ENCODE measurements around the gene SNX30. TPM values are rescaled to one million over a fixed set of nuclear protein-coding genes. Genes with fewer than 3 reads are reported as not detected.

SNX30 gene
- total RNA-seq, 2 experiments from 2014 or later, result 4.1 to 4.6 TPM

DNA sequence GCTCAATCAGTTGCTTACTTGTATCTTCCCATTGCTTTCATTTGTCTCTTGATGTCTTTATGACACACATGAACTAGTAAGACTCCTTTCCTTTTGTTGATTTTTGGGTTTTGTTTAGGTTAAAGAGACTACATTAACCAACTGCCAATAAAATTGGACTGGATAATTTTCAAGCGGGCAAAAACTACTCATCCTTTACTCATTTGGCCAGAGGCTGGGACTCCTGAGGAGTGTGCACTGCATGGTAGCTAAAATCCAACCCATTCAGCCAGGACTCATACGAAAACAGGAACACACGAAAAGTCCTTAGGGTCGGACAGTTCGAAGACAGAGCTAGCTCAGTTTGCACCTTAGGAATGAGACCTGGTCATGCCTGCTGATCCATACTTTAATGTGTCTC lies 134.2 kb downstream of the SNX30 start:
- H3K27me3 Mint-ChIP-seq (ENCODE audit: low read depth), result peaks cover 4% of the 10 kb centered on the region
- H3K27ac Mint-ChIP-seq, result no peak overlapping the region
- no peak overlapping the region for H3K4me3 Mint-ChIP-seq
- intact Hi-C loops (cut with micrococcal nuclease), result no loop called here
- H3K9me3 Mint-ChIP-seq, result no peaks in the 10 kb centered on the region
- CTCF ChIA-PET, result interaction anchor here (1.8 kb wide), 1 partner anchor 18 kb away, joined by 4 read pairs; no protein-coding TSS in a partner anchor
- H3K36me3 Mint-ChIP-seq (ENCODE audit: low read depth), result peaks cover 1% of the 10 kb centered on the region
- no peak for DNase-seq
- H3K4me1 Mint-ChIP-seq (ENCODE audit: low read depth), result no peaks in the 10 kb centered on the region

GRCh38 chr9:112885324-112885723 lies 134.8 kb downstream of the SNX30 start:
- Mint-ChIP-seq H3K4me3 (no peak overlapping the region), H3K27ac (no peak overlapping the region), H3K4me1 (ENCODE audit: low read depth) (no peaks in the 10 kb centered on the region), H3K9me3 (no peaks in the 10 kb centered on the region), H3K27me3 (ENCODE audit: low read depth) (peaks cover 8% of the 10 kb centered on the region), H3K36me3 (ENCODE audit: low read depth) (peaks cover 2% of the 10 kb centered on the region)
- DNase-seq, result no peak
- CTCF ChIA-PET, result interaction anchor here (1.8 kb wide), 1 partner anchor 17 kb away, joined by 4 read pairs; no protein-coding TSS in a partner anchor
- intact Hi-C loops (cut with micrococcal nuclease), result no loop called here

- intact Hi-C loops (cut with micrococcal nuclease), result no loop called here
- CTCF ChIA-PET, result interaction anchor here (1.8 kb wide), 1 partner anchor 16 kb away, joined by 4 read pairs; no protein-coding TSS in a partner anchor
- H3K4me1 Mint-ChIP-seq (ENCODE audit: low read depth), result no peaks in the 10 kb centered on the region
These were observed 135.8 kb downstream of the SNX30 start for GRCh38 chr9:112886351-112886750.

GRCh38 chr9:112887381-112887780 lies 136.8 kb downstream of the SNX30 start:
- CTCF ChIA-PET, result interaction anchor here (0.5 to 1.3 kb wide), 2 partner anchors 16 to 38 kb away, joined by 3 to 5 read pairs; no protein-coding TSS in a partner anchor
- H3K9me3 Mint-ChIP-seq, result no peaks in the 10 kb centered on the region
- no peak overlapping the region for H3K27ac Mint-ChIP-seq
- H3K36me3 Mint-ChIP-seq (ENCODE audit: low read depth), result peaks cover 2% of the 10 kb centered on the region
- H3K4me1 Mint-ChIP-seq (ENCODE audit: low read depth), result no peaks in the 10 kb centered on the region
- peak; percentile 37 for DNase-seq
- intact Hi-C loops (cut with micrococcal nuclease), result no loop called here
- no peak overlapping the region for H3K4me3 Mint-ChIP-seq
- peaks cover 16% of the 10 kb centered on the region for H3K27me3 Mint-ChIP-seq (ENCODE audit: low read depth)

More at GRCh38 chr9:112886351-112886750, 135.8 kb downstream of the SNX30 start:
- H3K4me3 Mint-ChIP-seq, result no peak overlapping the region
- peaks cover 2% of the 10 kb centered on the region for H3K36me3 Mint-ChIP-seq (ENCODE audit: low read depth)
- DNase-seq, result no peak
- peaks cover 8% of the 10 kb centered on the region for H3K27me3 Mint-ChIP-seq (ENCODE audit: low read depth)
- no peak overlapping the region for H3K27ac Mint-ChIP-seq
- no peaks in the 10 kb centered on the region for H3K9me3 Mint-ChIP-seq

- CTCF ChIA-PET, result no interaction called here
- Mint-ChIP-seq H3K4me1 (ENCODE audit: low read depth) (no peaks in the 10 kb centered on the region), H3K9me3 (no peaks in the 10 kb centered on the region), H3K27ac (no peak within 1 kb of the TSS), H3K27me3 (ENCODE audit: low read depth) (peaks cover 24% of the 10 kb centered on the region), H3K36me3 (ENCODE audit: low read depth) (peaks cover 2% of the 10 kb centered on the region), H3K4me3 (no peak within 1 kb of the TSS)
- no peak for DNase-seq
- intact Hi-C loops (cut with micrococcal nuclease), result no loop called here
These were observed 139.8 kb downstream of the SNX30 start, which contains the start of gene SLC46A2 for GRCh38 chr9:112890106-112891081. Gene SLC46A2 (minus strand): TSS chr9:112890876. CDS start chr9:112890681, 195 bp downstream.

GRCh38 chr9:112891521-112891920 lies 141.0 kb downstream of the SNX30 start:
- peaks cover 31% of the 10 kb centered on the region for H3K27me3 Mint-ChIP-seq (ENCODE audit: low read depth)
- intact Hi-C loops (cut with micrococcal nuclease), result no loop called here

GRCh38 chr9:112892981-112893380 lies 142.4 kb downstream of the SNX30 start:
- H3K9me3 Mint-ChIP-seq, result no peaks in the 10 kb centered on the region
- CTCF ChIA-PET, result no interaction called here
- H3K4me3 Mint-ChIP-seq, result no peak overlapping the region
- H3K27me3 Mint-ChIP-seq (ENCODE audit: low read depth), result peaks cover 33% of the 10 kb centered on the region
- no peak overlapping the region for H3K27ac Mint-ChIP-seq
- H3K4me1 Mint-ChIP-seq (ENCODE audit: low read depth), result no peaks in the 10 kb centered on the region
- DNase-seq, result no peak
- peaks cover 2% of the 10 kb centered on the region for H3K36me3 Mint-ChIP-seq (ENCODE audit: low read depth)
- intact Hi-C loops (cut with micrococcal nuclease), result no loop called here

More at GRCh38 chr9:112891521-112891920, 141.0 kb downstream of the SNX30 start:
- peaks cover 2% of the 10 kb centered on the region for H3K36me3 Mint-ChIP-seq (ENCODE audit: low read depth)
- H3K4me1 Mint-ChIP-seq (ENCODE audit: low read depth), result no peaks in the 10 kb centered on the region
- H3K4me3 Mint-ChIP-seq, result no peak overlapping the region
- CTCF ChIA-PET, result no interaction called here
- no peak for DNase-seq
- H3K27ac Mint-ChIP-seq, result no peak overlapping the region
- no peaks in the 10 kb centered on the region for H3K9me3 Mint-ChIP-seq

GRCh38 chr9:112894041-112894440 lies 143.5 kb downstream of the SNX30 start:
- H3K4me3 Mint-ChIP-seq, result no peak overlapping the region
- H3K27ac Mint-ChIP-seq, result no peak overlapping the region
- CTCF ChIA-PET, result interaction anchor here (0.6 kb wide), 1 partner anchor 208 kb away, joined by 3 read pairs; no protein-coding TSS in a partner anchor
- no peaks in the 10 kb centered on the region for H3K9me3 Mint-ChIP-seq
- H3K36me3 Mint-ChIP-seq (ENCODE audit: low read depth), result peaks cover 2% of the 10 kb centered on the region
- peaks cover 42% of the 10 kb centered on the region for H3K27me3 Mint-ChIP-seq (ENCODE audit: low read depth)
- intact Hi-C loops (cut with micrococcal nuclease), result no loop called here
- no peak for DNase-seq
- peaks cover 2% of the 10 kb centered on the region for H3K4me1 Mint-ChIP-seq (ENCODE audit: low read depth)

DNA sequence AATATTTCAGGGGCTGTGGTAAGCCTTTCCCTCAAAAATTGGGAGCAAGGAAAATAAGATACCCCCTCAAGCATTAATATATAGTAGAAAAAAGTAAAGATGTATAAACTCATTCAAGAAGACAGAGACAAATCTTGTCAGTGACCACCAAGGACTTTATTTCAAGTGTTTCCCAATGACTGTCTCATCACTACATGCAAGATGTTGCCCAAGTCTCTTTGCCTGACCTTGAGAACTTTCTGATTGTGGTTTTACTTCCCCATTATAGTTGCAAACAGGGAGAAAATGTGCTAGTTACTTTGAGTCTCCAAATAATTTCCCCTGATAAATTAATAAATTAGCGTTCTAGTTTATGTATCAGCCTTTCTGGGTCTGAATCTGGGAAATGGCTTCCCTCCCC lies 144.1 kb downstream of the SNX30 start:
- no peak for DNase-seq
- Mint-ChIP-seq H3K36me3 (ENCODE audit: low read depth) (peaks cover under 1% of the 10 kb centered on the region), H3K27me3 (ENCODE audit: low read depth) (peaks cover 41% of the 10 kb centered on the region), H3K27ac (no peak overlapping the region), H3K4me3 (no peak overlapping the region), H3K4me1 (ENCODE audit: low read depth) (peaks cover 2% of the 10 kb centered on the region), H3K9me3 (no peaks in the 10 kb centered on the region)
- CTCF ChIA-PET, result interaction anchor here (0.6 kb wide), 1 partner anchor 209 kb away, joined by 3 read pairs; no protein-coding TSS in a partner anchor
- intact Hi-C loops (cut with micrococcal nuclease), result no loop called here

DNA sequence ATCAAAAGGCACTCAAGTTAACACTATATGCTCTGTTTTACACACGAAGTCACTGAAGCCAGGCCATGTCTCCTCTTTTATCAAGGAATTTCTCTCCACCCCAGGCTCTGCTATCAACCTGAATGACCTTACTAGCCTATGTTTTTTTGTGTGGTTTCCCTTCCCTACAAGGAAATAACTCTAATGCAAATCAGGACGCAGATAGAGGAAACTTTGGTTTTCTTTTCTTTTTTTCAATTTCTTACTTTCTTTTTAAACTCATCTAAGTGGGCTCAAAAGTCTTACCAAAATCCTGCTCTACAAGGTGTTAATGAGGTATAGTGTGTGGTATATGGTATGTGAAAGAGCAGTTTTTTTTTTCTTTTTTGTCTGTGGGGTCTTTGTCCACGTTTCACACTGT lies 145.6 kb downstream of the SNX30 start:
- H3K36me3 Mint-ChIP-seq (ENCODE audit: low read depth), result no peaks in the 10 kb centered on the region
- DNase-seq, result no peak
- peaks cover 45% of the 10 kb centered on the region for H3K27me3 Mint-ChIP-seq (ENCODE audit: low read depth)
- H3K4me1 Mint-ChIP-seq (ENCODE audit: low read depth), result peaks cover 2% of the 10 kb centered on the region
- H3K4me3 Mint-ChIP-seq, result no peak overlapping the region
- no peak overlapping the region for H3K27ac Mint-ChIP-seq
- intact Hi-C loops (cut with micrococcal nuclease), result no loop called here
- H3K9me3 Mint-ChIP-seq, result no peaks in the 10 kb centered on the region
- CTCF ChIA-PET, result no interaction called here

DNA sequence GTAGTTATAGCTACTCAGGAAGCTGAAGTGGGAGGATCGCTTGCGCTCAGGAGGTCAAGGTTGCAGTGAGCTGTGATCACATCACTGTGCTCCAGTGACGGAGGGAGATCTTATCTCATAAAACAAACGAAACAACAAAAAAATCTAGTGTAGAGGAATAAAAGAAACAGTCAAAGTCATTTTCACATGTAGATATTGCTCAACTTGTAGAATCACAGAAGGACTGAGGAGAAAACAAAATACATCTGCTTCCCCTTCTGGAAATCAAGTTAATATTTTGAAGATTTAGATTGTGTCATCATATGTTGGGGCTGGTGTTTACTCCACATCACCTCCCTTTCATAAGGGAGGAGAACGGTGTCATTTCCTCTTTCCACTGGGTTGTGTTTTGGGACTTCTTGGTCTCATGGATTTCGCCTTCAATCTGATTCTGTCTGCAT lies 148.3 kb downstream of the SNX30 start:
- DNase-seq, result no peak
- peaks cover 4% of the 10 kb centered on the region for H3K4me1 Mint-ChIP-seq (ENCODE audit: low read depth)
- peaks cover 36% of the 10 kb centered on the region for H3K27me3 Mint-ChIP-seq (ENCODE audit: low read depth)
- H3K27ac Mint-ChIP-seq, result no peak overlapping the region
- intact Hi-C loops (cut with micrococcal nuclease), result no loop called here
- H3K36me3 Mint-ChIP-seq (ENCODE audit: low read depth), result no peaks in the 10 kb centered on the region
- H3K4me3 Mint-ChIP-seq, result no peak overlapping the region
- CTCF ChIA-PET, result interaction anchor here (0.6 to 1.3 kb wide), 3 partner anchors 54 to 68 kb away, joined by 3 to 4 read pairs (median 3); no protein-coding TSS in a partner anchor
- H3K9me3 Mint-ChIP-seq, result no peaks in the 10 kb centered on the region

GRCh38 chr9:112900488-112900887 lies 149.9 kb downstream of the SNX30 start:
- H3K4me3 Mint-ChIP-seq, result no peak overlapping the region
- no peaks in the 10 kb centered on the region for H3K9me3 Mint-ChIP-seq
- DNase-seq, result no peak
- peaks cover 37% of the 10 kb centered on the region for H3K27me3 Mint-ChIP-seq (ENCODE audit: low read depth)
- no peaks in the 10 kb centered on the region for H3K36me3 Mint-ChIP-seq (ENCODE audit: low read depth)
- H3K27ac Mint-ChIP-seq, result no peak overlapping the region
- CTCF ChIA-PET, result no interaction called here
- intact Hi-C loops (cut with micrococcal nuclease), result no loop called here
- H3K4me1 Mint-ChIP-seq (ENCODE audit: low read depth), result peaks cover 4% of the 10 kb centered on the region
